Ascending aorta (tissue), 2 donors: Measurements from ENCODE around the gene NMUR1. TPM values are rescaled to one million over a fixed set of nuclear protein-coding genes. Genes with fewer than 3 reads are reported as not detected.
A peak's percentile ranks its signal among the peaks of the same experiment; 100 is the strongest.

Experiments used
- DNase-seq, 2 donors: peaks; one replicate each; pipeline ENCODE4 v3.0.0-alpha.2; 2019; ENCODE audit warnings: low spot score in 2 of 2
- H3K27ac ChIP-seq, 2 donors: fragments of 200-600 bp; sonication (generic); one replicate each; pipeline ENCODE4 v1.5.1; 2016 to 2017; ENCODE audit warnings: mild to moderate bottlenecking in 1 of 2
- H3K27me3 ChIP-seq: fragments of 200-600 bp; sonication (generic); one replicate; pipeline ENCODE4 v1.5.1; 2017
- H3K36me3 ChIP-seq, 2 donors: fragments of 200-600 bp; sonication (generic); one replicate each; pipeline ENCODE4 v1.5.1; 2016
- H3K4me1 ChIP-seq, 2 donors: fragments of 200-600 bp; sonication (generic); one replicate each; pipeline ENCODE4 v1.5.1; 2016 to 2017; ENCODE audit warnings: mild to moderate bottlenecking in 1 of 2
- H3K4me3 ChIP-seq, 2 donors: fragments of 200-600 bp; sonication (generic); one replicate each; pipeline ENCODE4 v1.5.1; 2016 to 2017; ENCODE audit warnings: mild to moderate bottlenecking in 1 of 2
- H3K9me3 ChIP-seq, 2 donors: fragments of 200-600 bp; sonication (generic); one replicate each; pipeline ENCODE4 v1.5.1; 2016
- CTCF ChIP-seq, 3 experiments: fragments of 200-600 bp in 2 of 3; fragments of 450-650 bp in 1 of 3; sonication (generic) in 2 of 3; IDR thresholded peaks; one replicate each; pipeline ENCODE4 v1.5.1; 2016 to 2019; ENCODE audit warnings: antibody characterized with exemption in 3 of 3, mild to moderate bottlenecking in 1 of 3, moderate library complexity in 1 of 3
- intact Hi-C: fragments of 100-400 bp; cut with DNase I; formaldehyde crosslinking; loops from one replicate; pipeline ENCODE4 v1.15.1; 2023
- total RNA-seq: library from RNA; depleted of rRNA; stranded (reverse); fragments of >200 nt; gene quantifications from one replicate; pipeline ENCODE4 v1.1.0, GENCODE V29; 2016

The NMUR1 gene
- total RNA-seq, 1 donor from 2014 or later: 1.8 TPM

DNA sequence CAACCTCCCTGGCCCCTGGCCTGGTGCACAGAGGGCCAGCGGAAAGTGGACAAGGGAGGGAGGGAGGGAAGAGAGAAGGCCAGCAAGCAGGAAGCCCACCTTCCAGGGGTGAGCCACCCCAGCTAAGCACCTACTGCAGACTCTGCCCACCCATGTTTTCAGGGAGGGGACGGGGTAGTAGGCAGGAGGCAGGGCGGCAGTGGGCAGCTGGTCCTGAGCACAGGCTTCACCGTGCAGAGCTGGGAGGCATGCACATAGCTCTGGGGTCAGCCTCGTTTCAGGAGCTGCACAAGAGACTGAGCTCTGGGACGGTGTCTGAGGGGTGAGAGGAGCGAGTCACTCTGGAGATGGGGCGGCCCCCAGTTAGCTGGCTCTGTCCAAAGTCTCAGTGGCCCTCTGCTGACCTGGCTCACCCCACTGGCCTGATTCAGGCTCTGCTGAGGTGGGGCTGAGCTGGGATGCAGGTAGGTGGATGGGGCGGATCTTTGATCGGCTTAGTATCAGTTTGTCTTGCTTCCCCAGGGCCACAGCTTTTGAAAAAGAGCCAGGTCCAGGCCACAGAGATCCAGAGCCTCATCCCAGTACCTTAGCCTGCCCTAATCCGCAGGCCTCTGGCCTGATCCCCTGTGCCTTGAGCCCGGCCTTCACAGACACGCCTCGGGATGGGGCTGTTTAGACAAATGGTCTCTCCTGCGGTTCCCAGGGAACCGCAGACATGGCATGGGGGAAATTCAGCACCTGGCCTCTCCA, 3.7 kb downstream of the NMUR1 start:
- Histone ChIP-seq H3K4me3 (no peak overlapping the region), H3K36me3 (no peaks in the 10 kb centered on the region), H3K27ac (no peak overlapping the region), H3K9me3 (no peaks in the 10 kb centered on the region), H3K27me3 (no peaks in the 10 kb centered on the region), H3K4me1 (peaks cover 2 to 4% of the 10 kb centered on the region in 2 donors)
- DNase-seq: no peak
- no peak for TF ChIP-seq CTCF (IDR thresholded peaks at IDR 0.05)
- intact Hi-C loops: no loop called here

DNA sequence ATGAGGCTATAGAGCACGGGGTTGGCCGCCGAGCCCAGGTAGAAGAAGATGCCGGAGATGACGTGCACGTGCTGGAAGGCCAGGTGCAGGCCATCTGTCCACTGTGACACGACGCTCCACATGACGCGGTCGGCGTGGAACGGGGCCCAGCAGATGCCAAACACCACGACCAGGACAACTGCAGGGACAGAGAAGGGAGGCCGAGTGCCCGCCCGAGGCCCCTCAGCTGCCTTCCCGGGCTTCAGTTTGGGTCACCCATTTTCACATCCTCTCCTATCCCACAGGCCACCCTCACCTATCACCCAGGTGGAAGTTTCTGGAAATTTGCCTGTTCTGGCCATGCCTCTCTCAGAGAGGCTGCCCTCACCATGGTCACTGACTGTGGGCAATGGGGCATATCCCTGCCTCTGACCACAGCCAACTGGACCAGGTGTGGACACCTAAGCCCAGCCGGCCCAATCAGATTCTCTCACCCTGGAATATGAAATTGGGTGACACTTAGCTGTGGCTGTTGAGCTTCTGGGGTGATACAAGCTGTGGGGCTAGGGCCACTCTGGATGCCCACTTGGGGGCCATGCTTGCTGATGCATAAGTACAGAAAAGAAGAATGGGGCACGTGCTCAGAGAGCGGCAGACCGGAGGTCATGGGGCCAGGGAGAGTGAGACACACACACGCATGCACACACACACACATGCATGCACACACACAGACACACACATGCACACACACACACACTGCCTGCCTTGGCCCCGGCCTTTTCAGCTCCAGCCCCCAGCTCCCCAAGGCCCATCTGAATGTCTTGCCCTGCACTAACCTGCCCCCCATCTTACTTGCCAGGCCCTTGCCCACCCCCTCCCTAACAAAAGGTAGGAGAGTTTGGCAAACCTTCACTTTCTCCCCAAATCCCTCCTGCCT, 4.7 kb downstream of the NMUR1 start:
- Histone ChIP-seq H3K4me3 (no peak overlapping the region), H3K9me3 (no peaks in the 10 kb centered on the region), H3K36me3 (no peaks in the 10 kb centered on the region), H3K4me1 (peaks cover 2 to 4% of the 10 kb centered on the region in 2 donors), H3K27ac (no peak overlapping the region), H3K27me3 (no peaks in the 10 kb centered on the region)
- TF ChIP-seq CTCF (IDR thresholded peaks at IDR 0.05): no peak
- DNase-seq: no peak
- intact Hi-C loops: no loop called here

DNA sequence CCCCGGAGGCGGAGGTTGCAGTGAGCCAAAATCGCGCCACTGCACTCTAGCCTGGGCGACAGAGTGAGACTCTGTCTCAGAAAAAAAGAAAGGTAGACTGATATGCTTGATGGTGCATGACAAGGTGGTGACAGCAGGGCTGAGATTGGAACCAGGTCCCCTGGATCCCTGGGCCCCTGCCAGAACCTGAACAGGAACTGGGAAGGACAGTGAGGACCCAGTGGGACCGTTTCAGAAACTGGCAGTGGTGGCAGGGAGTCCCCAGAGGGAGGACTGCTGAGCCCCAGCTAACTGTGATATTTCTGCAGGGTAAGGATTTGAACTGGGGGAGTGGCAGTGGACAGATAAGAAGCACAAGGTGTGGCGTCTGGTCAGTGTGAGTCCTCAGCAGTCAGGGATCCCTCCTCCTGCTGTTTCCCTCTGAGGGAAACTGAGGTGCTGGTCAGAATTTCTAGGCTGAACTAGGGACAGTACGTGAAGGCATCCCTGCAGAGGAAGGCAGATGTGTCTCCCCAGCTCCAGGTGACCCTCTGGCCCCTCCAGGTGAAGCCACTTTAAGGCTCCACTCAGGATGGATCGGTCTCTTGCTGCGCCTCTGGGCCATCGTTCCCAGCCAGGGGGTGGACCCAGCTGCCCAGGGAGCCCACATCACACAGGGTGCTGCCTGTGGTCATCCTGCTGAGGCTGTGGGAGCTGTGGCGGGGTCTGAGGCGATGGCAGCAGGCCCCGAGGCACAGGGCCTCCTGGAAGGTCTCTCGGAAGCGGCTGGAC, 5.6 kb downstream of the NMUR1 start:
- Histone ChIP-seq H3K4me1 (peaks cover 0 to 2% of the 10 kb centered on the region in 2 donors), H3K27ac (no peak overlapping the region), H3K27me3 (no peaks in the 10 kb centered on the region), H3K9me3 (no peaks in the 10 kb centered on the region), H3K4me3 (no peak overlapping the region), H3K36me3 (no peaks in the 10 kb centered on the region)
- TF ChIP-seq CTCF (IDR thresholded peaks at IDR 0.05): no peak
- no peak for DNase-seq
- intact Hi-C loops: no loop called here

- Histone ChIP-seq H3K27ac (peak overlapping the region in 1 of 2 donors; percentile 18), H3K4me1 (peaks cover 0 to 2% of the 10 kb centered on the region in 2 donors), H3K36me3 (no peaks in the 10 kb centered on the region), H3K9me3 (no peaks in the 10 kb centered on the region), H3K27me3 (no peaks in the 10 kb centered on the region), H3K4me3 (no peak overlapping the region)
- no peak for TF ChIP-seq CTCF (IDR thresholded peaks at IDR 0.05)
- intact Hi-C loops: no loop called here
- DNase-seq: no peak
These were observed 6.6 kb downstream of the NMUR1 start for GRCh38 chr2:231523451-231524285.
